Measurements from ENCODE around the gene RHD. TPM values are rescaled to one million over a fixed set of nuclear protein-coding genes. Genes with fewer than 3 reads are reported as not detected.
"Not testable (repeated sequence)": the region's sequence is repeated elsewhere in the genome, so short reads cannot be mapped to it uniquely, and the experiment has no call there.

The RHD gene
- polyA plus RNA-seq, 3 donors from 2014 or later: 0.19 to 0.26 (median 0.21) TPM

DNA sequence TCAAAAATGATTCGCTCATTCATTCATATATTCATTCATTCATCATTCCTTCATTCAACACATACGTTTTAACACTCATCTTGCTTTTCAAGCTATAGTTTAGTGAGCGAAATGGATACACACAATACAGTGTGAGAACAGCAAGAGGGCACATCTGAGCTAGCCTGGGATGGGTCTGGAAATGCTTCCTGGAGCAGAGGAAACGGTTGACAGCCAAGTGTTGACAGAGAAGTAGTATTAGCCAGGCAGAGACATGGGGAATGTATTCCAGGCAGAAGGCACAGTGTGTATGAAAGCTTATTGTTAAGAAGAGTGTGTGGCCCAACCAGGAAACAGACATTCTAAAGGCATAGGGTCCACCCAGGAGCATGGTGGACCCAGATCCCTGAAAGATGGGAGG is 32.6 kb downstream of the RHD start:
- peaks cover 0 to 11% of the 10 kb centered on the region in 2 donors for H3K4me1 Mint-ChIP-seq
- H3K9me3 Mint-ChIP-seq; H3K4me3 Mint-ChIP-seq; H3K36me3 Mint-ChIP-seq; H3K27me3 Mint-ChIP-seq (ENCODE audit: low read depth in 3 of 3); DNase-seq; H3K27ac Mint-ChIP-seq: not testable (repeated sequence)

- not testable (repeated sequence) for DNase-seq; H3K27ac Mint-ChIP-seq; H3K4me3 Mint-ChIP-seq; H3K9me3 Mint-ChIP-seq; H3K27me3 Mint-ChIP-seq (ENCODE audit: low read depth in 3 of 3); H3K36me3 Mint-ChIP-seq; H3K4me1 Mint-ChIP-seq
These were observed 35.9 kb downstream of the RHD start for GRCh38 chr1:25308168-25308567.

GRCh38 chr1:25309085-25309484 is 36.8 kb downstream of the RHD start:
- peak in 1 of 3 donors; percentile 19 for DNase-seq
- Mint-ChIP-seq H3K27ac (peak overlapping the region in 1 of 6 donors; percentile 24), H3K36me3 (peaks cover 0 to 13% (median 13%) of the 10 kb centered on the region in 3 donors)
- not testable (repeated sequence) for H3K27me3 Mint-ChIP-seq (ENCODE audit: low read depth in 3 of 3); H3K4me3 Mint-ChIP-seq; H3K4me1 Mint-ChIP-seq; H3K9me3 Mint-ChIP-seq

GRCh38 chr1:25309486-25309885 is 37.2 kb downstream of the RHD start:
- H3K4me3 Mint-ChIP-seq; H3K27me3 Mint-ChIP-seq (ENCODE audit: low read depth in 3 of 3); H3K27ac Mint-ChIP-seq; H3K9me3 Mint-ChIP-seq; H3K4me1 Mint-ChIP-seq; DNase-seq: not testable (repeated sequence)
- peaks cover 0 to 13% (median 13%) of the 10 kb centered on the region in 3 donors for H3K36me3 Mint-ChIP-seq

DNA sequence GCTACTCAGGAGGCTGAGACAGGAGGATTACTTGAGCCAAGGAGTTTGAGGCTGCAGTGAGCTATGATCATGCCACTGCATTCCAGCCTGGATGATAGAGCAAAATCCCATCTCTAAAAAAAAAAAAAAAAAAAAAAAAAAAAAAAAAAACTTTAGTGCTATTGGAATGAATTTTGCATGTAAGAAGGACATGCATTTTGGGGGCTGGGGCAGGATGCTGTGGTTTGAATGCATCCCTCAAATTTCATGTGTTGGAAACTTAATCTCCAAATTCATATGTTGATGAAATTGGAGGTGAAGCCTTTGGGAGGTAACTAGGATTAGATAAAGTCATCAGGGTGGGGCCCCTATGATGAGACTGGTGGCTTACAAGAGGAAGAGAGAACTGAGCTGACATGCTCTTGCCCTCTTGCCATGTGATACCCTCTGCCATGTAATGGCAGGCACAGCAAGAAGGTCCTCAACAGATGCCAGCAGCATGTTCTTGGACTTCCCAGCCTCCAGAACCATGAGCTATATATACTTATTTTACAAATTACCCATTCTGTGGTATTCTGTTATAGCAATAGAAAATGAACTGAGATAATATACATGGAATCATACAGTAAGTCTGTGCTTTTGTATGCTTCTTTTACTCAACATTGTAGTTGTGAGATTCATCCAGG is 40.6 kb downstream of the RHD start:
- peaks cover 0 to 13% (median 9%) of the 10 kb centered on the region in 3 donors for H3K36me3 Mint-ChIP-seq
- not testable (repeated sequence) for H3K4me1 Mint-ChIP-seq; H3K27me3 Mint-ChIP-seq (ENCODE audit: low read depth in 3 of 3); H3K9me3 Mint-ChIP-seq; DNase-seq; H3K4me3 Mint-ChIP-seq; H3K27ac Mint-ChIP-seq

GRCh38 chr1:25320314-25320938 is 48.1 kb downstream of the RHD start:
- not testable (repeated sequence) for H3K36me3 Mint-ChIP-seq; H3K4me3 Mint-ChIP-seq; H3K27ac Mint-ChIP-seq; H3K9me3 Mint-ChIP-seq; H3K27me3 Mint-ChIP-seq (ENCODE audit: low read depth in 3 of 3); DNase-seq; H3K4me1 Mint-ChIP-seq

DNA sequence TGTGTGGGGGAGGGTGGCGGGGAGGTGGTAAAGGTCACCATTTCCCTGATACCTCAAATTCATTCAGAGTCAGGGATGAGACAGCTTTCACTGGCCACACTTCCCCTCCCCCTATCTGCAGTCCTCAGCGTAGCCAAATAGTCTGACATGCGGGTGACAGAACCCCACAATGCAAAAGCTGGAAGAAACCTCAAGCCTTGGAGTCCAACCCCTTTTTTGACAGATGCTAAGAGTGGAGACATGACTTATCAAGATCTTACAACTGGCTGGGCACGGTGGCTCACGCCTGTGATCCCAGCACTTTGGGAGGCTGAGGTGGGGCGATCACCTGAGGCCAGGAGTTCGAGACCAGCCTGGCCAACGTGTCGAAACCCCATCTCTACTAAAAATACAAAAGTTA is 49.8 kb downstream of the RHD start:
- not testable (repeated sequence) for H3K27me3 Mint-ChIP-seq (ENCODE audit: low read depth in 3 of 3); H3K36me3 Mint-ChIP-seq; H3K4me1 Mint-ChIP-seq; H3K4me3 Mint-ChIP-seq; DNase-seq; H3K9me3 Mint-ChIP-seq
- peak overlapping the region in 1 of 6 donors; percentile 71 for H3K27ac Mint-ChIP-seq

DNA sequence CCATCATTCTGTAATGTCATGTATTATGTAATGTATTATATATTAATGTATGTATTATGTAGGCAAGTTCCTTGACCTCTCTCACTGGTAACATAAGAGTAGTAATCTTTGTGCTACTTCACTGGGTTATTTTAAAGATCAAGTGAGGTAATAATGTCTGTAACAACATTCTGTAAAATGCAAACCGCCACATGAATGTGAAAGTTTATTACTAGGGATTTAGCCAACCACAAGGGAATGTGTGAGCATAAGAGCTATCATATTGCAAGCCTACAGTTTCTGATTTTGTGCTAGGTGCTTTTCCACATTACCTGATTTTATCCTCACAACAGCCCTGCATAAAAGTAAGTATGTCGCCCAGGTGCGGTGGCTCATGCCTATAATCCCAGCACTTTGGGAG is 52.1 kb downstream of the RHD start:
- not testable (repeated sequence) for H3K27ac Mint-ChIP-seq; DNase-seq; H3K27me3 Mint-ChIP-seq (ENCODE audit: low read depth in 3 of 3); H3K36me3 Mint-ChIP-seq; H3K4me3 Mint-ChIP-seq; H3K4me1 Mint-ChIP-seq; H3K9me3 Mint-ChIP-seq

DNA sequence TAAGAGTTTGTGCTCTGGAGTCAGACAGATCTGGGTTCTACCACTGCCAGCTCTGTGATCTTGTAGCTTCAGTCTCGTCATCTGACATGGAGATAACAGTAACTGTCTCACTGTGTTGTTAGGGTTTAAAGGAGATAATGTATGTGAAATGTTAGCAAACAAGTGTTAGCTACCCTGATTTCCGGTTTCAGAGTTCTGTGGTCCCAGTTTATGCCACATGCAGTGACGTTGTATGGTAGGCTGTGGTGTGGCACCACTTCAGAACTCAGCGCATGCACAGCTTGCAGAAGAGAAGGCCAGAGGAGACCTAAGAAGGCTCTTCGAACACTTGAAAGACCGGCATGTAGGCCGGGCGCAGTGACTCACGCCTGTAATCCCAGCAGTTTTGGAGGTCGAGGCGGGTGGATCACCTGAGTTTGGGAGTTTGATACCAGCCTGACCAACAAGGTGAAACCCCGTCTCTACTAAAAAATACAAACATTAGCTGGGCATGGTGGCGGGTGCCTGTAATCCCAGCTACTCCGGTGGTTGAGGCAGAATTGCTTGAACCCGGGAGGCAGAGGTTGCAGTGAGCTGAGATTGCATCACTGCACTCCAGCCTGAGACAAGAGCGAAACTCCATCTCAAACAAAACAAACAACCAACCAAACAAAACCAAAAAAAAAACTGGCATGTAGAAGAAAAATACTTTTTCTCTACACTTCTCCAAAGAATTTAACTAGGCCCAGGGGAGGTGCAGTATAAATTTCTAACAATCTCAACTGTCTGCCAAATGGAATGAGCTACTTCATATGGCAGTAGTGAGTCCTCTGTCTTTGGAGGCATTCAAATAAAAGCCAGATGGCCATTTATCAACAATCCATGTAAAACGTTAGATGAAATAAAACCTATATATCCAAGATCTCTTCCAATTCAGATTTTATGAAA is 55.8 kb downstream of the RHD start:
- not testable (repeated sequence) for H3K4me3 Mint-ChIP-seq; H3K9me3 Mint-ChIP-seq; DNase-seq; H3K36me3 Mint-ChIP-seq; H3K27me3 Mint-ChIP-seq (ENCODE audit: low read depth in 3 of 3)
- Mint-ChIP-seq H3K27ac (peak overlapping the region in 2 of 6 donors; percentile 62 to 77), H3K4me1 (peaks cover 7 to 21% of the 10 kb centered on the region in 2 donors)

GRCh38 chr1:25328791-25329185 is 56.5 kb downstream of the RHD start:
- not testable (repeated sequence) for H3K36me3 Mint-ChIP-seq; H3K9me3 Mint-ChIP-seq; DNase-seq; H3K4me3 Mint-ChIP-seq; H3K27me3 Mint-ChIP-seq (ENCODE audit: low read depth in 3 of 3)
- Mint-ChIP-seq H3K27ac (peak overlapping the region in 2 of 6 donors; percentile 62 to 77), H3K4me1 (peaks cover 7 to 25% of the 10 kb centered on the region in 2 donors)

DNA sequence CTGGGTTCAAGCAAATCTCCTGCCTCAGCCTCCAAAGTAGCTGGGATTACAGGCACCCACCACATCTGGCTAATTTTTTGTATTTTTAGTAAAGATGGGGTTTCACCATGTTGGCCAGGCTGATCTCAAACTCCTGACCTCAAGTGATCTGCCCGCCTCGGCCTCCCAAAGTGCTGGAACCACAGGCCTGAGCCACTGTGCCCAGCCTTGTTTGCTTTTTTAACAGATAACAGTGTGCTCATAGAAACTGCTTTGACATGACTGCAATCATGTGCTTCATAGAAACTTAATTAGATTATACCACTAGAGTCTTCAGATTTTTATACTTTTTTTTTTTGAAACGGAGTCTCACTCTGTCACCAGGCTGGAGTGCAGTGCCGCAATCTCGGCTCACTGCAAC is 57.0 kb downstream of the RHD start:
- DNase-seq: peak in 1 of 3 donors; percentile 16
- Mint-ChIP-seq H3K27ac (peak overlapping the region in 5 of 6 donors; percentile 74 to 95 (median 90)), H3K4me1 (peaks cover 7 to 27% of the 10 kb centered on the region in 2 donors), H3K4me3 (peak overlapping the region in 2 of 5 donors; percentile 21 to 67)
- H3K27me3 Mint-ChIP-seq (ENCODE audit: low read depth in 3 of 3); H3K36me3 Mint-ChIP-seq; H3K9me3 Mint-ChIP-seq: not testable (repeated sequence)

- DNase-seq: peak in 2 of 3 donors; percentile 6 to 37
- H3K4me1 Mint-ChIP-seq: peaks cover 7 to 31% of the 10 kb centered on the region in 2 donors
- H3K27ac Mint-ChIP-seq: peak overlapping the region; percentile 74 to 95 (median 88)
- H3K4me3 Mint-ChIP-seq: peak overlapping the region in 4 of 5 donors; percentile 21 to 67 (median 36)
- not testable (repeated sequence) for H3K9me3 Mint-ChIP-seq; H3K36me3 Mint-ChIP-seq; H3K27me3 Mint-ChIP-seq (ENCODE audit: low read depth in 3 of 3)
These were observed 57.6 kb downstream of the RHD start for GRCh38 chr1:25329950-25330349.

DNA sequence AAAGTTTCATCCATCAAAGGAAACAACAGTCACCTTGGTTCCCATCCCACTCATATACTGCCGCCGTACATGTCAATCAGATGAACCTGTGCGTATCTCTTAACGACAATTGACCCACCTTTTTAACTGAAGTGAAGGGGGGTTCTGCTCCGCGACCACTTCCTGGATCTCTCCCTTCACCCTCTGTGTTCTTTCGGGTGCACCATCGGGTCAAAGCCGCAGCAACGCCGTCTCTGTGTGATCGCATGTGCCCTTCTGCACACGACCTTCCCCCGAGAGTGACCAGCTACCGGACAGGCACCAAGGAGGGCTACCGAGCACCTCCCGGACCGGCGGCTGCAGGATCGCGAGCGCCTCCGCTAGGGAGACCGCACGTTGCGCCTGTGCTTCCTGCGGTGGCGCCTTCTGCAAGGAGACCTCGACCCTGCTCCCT is 64.6 kb downstream of the RHD start:
- not testable (repeated sequence) for H3K36me3 Mint-ChIP-seq

More for the DNA sequence above, 64.6 kb downstream of the RHD start:
- not testable (repeated sequence) for H3K9me3 Mint-ChIP-seq
- Mint-ChIP-seq H3K4me1 (peaks cover 40 to 43% of the 10 kb centered on the region in 2 donors), H3K4me3 (peak overlapping the region; percentile 92 to 97 (median 95)), H3K27ac (peak overlapping the region; percentile 86 to 97 (median 94)), H3K27me3 (ENCODE audit: low read depth in 3 of 3) (peaks cover 4 to 19% (median 6%) of the 10 kb centered on the region in 3 donors)
- DNase-seq: peak; percentile 54 to 63 (median 57)

Measured in immature natural killer cell (primary cell).